Skeletal muscle satellite cell (primary cell): Measurements from ENCODE around the gene LARP4B.

Experiments used
- H3K27me3 ChIP-seq: 2 replicates; pipeline ENCODE4 v1.7.0; 2013; ENCODE audit warnings: low read length; ENCODE audit not compliant: control insufficient read depth, insufficient read depth
- H3K36me3 ChIP-seq: 2 replicates; pipeline ENCODE4 v1.7.0; 2013; ENCODE audit warnings: mild to moderate bottlenecking, control low read depth, low read length; ENCODE audit not compliant: insufficient read depth
- H3K4me1 ChIP-seq: 2 replicates; pipeline ENCODE4 v1.7.0; 2013; ENCODE audit warnings: low read length; ENCODE audit not compliant: control insufficient read depth, insufficient read depth
- H3K4me2 ChIP-seq: 2 replicates; pipeline ENCODE4 v1.7.0; 2013; ENCODE audit warnings: mild to moderate bottlenecking, low read length
- H3K4me3 ChIP-seq: 2 replicates; pipeline ENCODE4 v1.7.0; 2013; ENCODE audit warnings: low read length
- H3K9ac ChIP-seq: 2 replicates; pipeline ENCODE4 v1.7.0; 2013; ENCODE audit warnings: mild to moderate bottlenecking, low read depth, low read length, moderate library complexity
- H3K9me3 ChIP-seq: replicated peaks from 2 replicates; pipeline ENCODE4 v1.7.0; 2013; ENCODE audit warnings: mild to moderate bottlenecking, control low read depth, low read length

Gene LARP4B

GRCh38 chr10:969473-970150 lies 38.1 kb upstream of the LARP4B start:
- Histone ChIP-seq H3K4me3 (no peak overlapping the region), H3K4me1 (peaks cover 20% of the 10 kb centered on the region), H3K9me3 (no peaks in the 10 kb centered on the region)

GRCh38 chr10:968546-969199 lies 37.2 kb upstream of the LARP4B start:
- peaks cover 4% of the 10 kb centered on the region for H3K27me3 ChIP-seq
- no peak overlapping the region for H3K9ac ChIP-seq
- H3K4me2 ChIP-seq = no peak overlapping the region
- no peaks in the 10 kb centered on the region for H3K9me3 ChIP-seq
- peaks cover 22% of the 10 kb centered on the region for H3K4me1 ChIP-seq
- no peaks in the 10 kb centered on the region for H3K36me3 ChIP-seq
- H3K4me3 ChIP-seq = no peak overlapping the region

More at GRCh38 chr10:969473-970150, 38.1 kb upstream of the LARP4B start:
- Histone ChIP-seq H3K36me3 (no peaks in the 10 kb centered on the region), H3K9ac (no peak overlapping the region), H3K4me2 (no peak overlapping the region), H3K27me3 (peaks cover 4% of the 10 kb centered on the region)

- H3K27me3 ChIP-seq = peaks cover 4% of the 10 kb centered on the region
- no peak overlapping the region for H3K4me3 ChIP-seq
- H3K4me1 ChIP-seq = peaks cover 20% of the 10 kb centered on the region
- H3K9ac ChIP-seq = no peak overlapping the region
- H3K36me3 ChIP-seq = no peaks in the 10 kb centered on the region
- H3K9me3 ChIP-seq = no peaks in the 10 kb centered on the region
- H3K4me2 ChIP-seq = no peak overlapping the region
Measured at GRCh38 chr10:966466-967235, 35.1 kb upstream of the LARP4B start.

GRCh38 chr10:964988-965417 lies 33.5 kb upstream of the LARP4B start:
- Histone ChIP-seq H3K9ac (no peak overlapping the region), H3K9me3 (no peaks in the 10 kb centered on the region), H3K36me3 (no peaks in the 10 kb centered on the region), H3K4me1 (peaks cover 5% of the 10 kb centered on the region), H3K27me3 (peaks cover 7% of the 10 kb centered on the region), H3K4me2 (no peak overlapping the region), H3K4me3 (no peak overlapping the region)

GRCh38 chr10:964321-964987 lies 32.9 kb upstream of the LARP4B start:
- no peak overlapping the region for H3K9ac ChIP-seq
- H3K36me3 ChIP-seq = no peaks in the 10 kb centered on the region
- no peak overlapping the region for H3K4me3 ChIP-seq
- peaks cover 10% of the 10 kb centered on the region for H3K27me3 ChIP-seq
- no peak overlapping the region for H3K4me2 ChIP-seq
- H3K4me1 ChIP-seq = peaks cover 5% of the 10 kb centered on the region
- no peaks in the 10 kb centered on the region for H3K9me3 ChIP-seq

- Histone ChIP-seq H3K4me1 (peaks cover 5% of the 10 kb centered on the region), H3K4me2 (no peak overlapping the region)
Measured at GRCh38 chr10:963655-964054, 32.1 kb upstream of the LARP4B start.

GRCh38 chr10:963186-963585 lies 31.7 kb upstream of the LARP4B start:
- Histone ChIP-seq H3K36me3 (no peaks in the 10 kb centered on the region), H3K9ac (no peak overlapping the region), H3K4me2 (no peak overlapping the region), H3K4me1 (peaks cover 5% of the 10 kb centered on the region), H3K9me3 (no peaks in the 10 kb centered on the region), H3K27me3 (peaks cover 14% of the 10 kb centered on the region), H3K4me3 (no peak overlapping the region)

More at GRCh38 chr10:963655-964054, 32.1 kb upstream of the LARP4B start:
- Histone ChIP-seq H3K4me3 (no peak overlapping the region), H3K27me3 (peaks cover 14% of the 10 kb centered on the region), H3K9me3 (no peaks in the 10 kb centered on the region), H3K9ac (no peak overlapping the region), H3K36me3 (no peaks in the 10 kb centered on the region)

GRCh38 chr10:962342-962741 lies 30.8 kb upstream of the LARP4B start:
- Histone ChIP-seq H3K9ac (no peak overlapping the region), H3K27me3 (peaks cover 18% of the 10 kb centered on the region), H3K9me3 (no peaks in the 10 kb centered on the region), H3K4me2 (no peak overlapping the region), H3K4me1 (peaks cover 5% of the 10 kb centered on the region), H3K36me3 (no peaks in the 10 kb centered on the region), H3K4me3 (no peak overlapping the region)

GRCh38 chr10:958856-959255 lies 27.4 kb upstream of the LARP4B start:
- no peak overlapping the region for H3K4me2 ChIP-seq
- H3K9me3 ChIP-seq = no peaks in the 10 kb centered on the region
- no peak overlapping the region for H3K9ac ChIP-seq
- no peak overlapping the region for H3K4me3 ChIP-seq
- no peaks in the 10 kb centered on the region for H3K4me1 ChIP-seq
- H3K27me3 ChIP-seq = peaks cover 41% of the 10 kb centered on the region
- no peaks in the 10 kb centered on the region for H3K36me3 ChIP-seq

- Histone ChIP-seq H3K4me3 (no peak overlapping the region), H3K4me2 (no peak overlapping the region), H3K4me1 (no peaks in the 10 kb centered on the region), H3K36me3 (no peaks in the 10 kb centered on the region), H3K27me3 (peaks cover 46% of the 10 kb centered on the region), H3K9ac (no peak overlapping the region), H3K9me3 (no peaks in the 10 kb centered on the region)
Measured at GRCh38 chr10:958106-958505, 26.6 kb upstream of the LARP4B start.

- Histone ChIP-seq H3K4me3 (no peak overlapping the region), H3K4me2 (no peak overlapping the region), H3K27me3 (peaks cover 46% of the 10 kb centered on the region), H3K9me3 (no peaks in the 10 kb centered on the region), H3K36me3 (no peaks in the 10 kb centered on the region), H3K9ac (no peak overlapping the region), H3K4me1 (no peaks in the 10 kb centered on the region)
Measured at GRCh38 chr10:955820-956217, 24.3 kb upstream of the LARP4B start.
